ENCODE results near the gene ANKRD66.
"Not testable (repeated sequence)": the region's sequence is repeated elsewhere in the genome, so short reads cannot be mapped to it uniquely, and the experiment has no call there.

The ANKRD66 gene

DNA sequence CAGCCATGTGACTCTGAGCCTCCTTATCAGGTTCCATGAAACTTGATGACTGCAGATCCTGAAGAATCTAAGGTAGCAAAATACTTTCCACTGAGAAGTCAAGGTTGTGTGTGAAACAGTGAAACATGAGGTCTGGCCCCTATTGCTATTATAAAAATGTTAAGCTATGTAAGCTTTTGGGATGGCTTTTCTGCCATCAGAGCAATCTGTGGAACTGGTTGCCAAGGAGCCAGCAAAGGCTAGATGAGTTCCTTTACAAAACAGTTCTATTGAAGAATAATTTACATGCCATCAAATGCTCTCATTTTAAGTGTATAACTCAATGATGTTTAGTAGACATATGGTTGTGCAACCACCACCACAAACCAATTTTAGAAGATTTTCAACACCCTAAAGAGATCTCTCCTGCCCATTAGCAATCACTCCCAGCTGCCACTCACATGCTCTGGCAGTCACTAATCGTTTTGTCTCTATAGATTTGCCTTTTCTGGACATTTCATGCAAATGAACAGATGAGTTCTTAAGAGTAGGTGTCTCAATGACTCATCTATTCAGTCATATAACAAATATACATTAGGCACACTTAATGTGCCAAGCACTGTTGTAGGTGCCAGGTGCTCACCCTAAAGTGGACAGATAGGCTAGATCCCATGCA, 26.6 kb downstream of the ANKRD66 start:
- Histone ChIP-seq H3K36me3 (ENCODE audit: control insufficient read depth in 2 of 2, insufficient read depth in 1 of 2, low read length in 2 of 2) (no peaks in the 10 kb centered on the region), H3K9me3 (ENCODE audit: control insufficient read depth, insufficient read depth, low read depth, low read length) (no peaks in the 10 kb centered on the region), H3K27ac (ENCODE audit: extremely low read depth, low read depth, low read length) (no peak overlapping the region), H3K4me3 (ENCODE audit: low read depth, low read length) (no peak overlapping the region), H3K4me1 (ENCODE audit: control insufficient read depth, insufficient read depth, low read length) (no peaks in the 10 kb centered on the region)
- TF ChIP-seq, protein P1, sequence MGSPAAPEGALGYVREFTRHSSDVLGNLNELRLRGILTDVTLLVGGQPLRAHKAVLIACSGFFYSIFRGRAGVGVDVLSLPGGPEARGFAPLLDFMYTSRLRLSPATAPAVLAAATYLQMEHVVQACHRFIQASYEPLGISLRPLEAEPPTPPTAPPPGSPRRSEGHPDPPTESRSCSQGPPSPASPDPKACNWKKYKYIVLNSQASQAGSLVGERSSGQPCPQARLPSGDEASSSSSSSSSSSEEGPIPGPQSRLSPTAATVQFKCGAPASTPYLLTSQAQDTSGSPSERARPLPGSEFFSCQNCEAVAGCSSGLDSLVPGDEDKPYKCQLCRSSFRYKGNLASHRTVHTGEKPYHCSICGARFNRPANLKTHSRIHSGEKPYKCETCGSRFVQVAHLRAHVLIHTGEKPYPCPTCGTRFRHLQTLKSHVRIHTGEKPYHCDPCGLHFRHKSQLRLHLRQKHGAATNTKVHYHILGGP (tag by site-specific recombination; IDR thresholded peaks at IDR 0.05): no peak
- TF ChIP-seq ZNF830 (tag by site-specific recombination; IDR thresholded peaks at IDR 0.05; ENCODE audit: low read depth) (no peak), ZNF155 (tag by site-specific recombination; IDR thresholded peaks at IDR 0.05) (no peak), ZNF549 (tag by site-specific recombination; IDR thresholded peaks at IDR 0.05) (no peak), ZNF202 (tag by site-specific recombination; IDR thresholded peaks at IDR 0.05; ENCODE audit: borderline replicate concordance) (no peak), SP7 (tag by site-specific recombination; IDR thresholded peaks at IDR 0.05) (no peak), MZF1 (tag by site-specific recombination; IDR thresholded peaks at IDR 0.05; ENCODE audit: borderline replicate concordance) (no peak), ZNF114 (tag by site-specific recombination; IDR thresholded peaks at IDR 0.05) (no peak), ZNF530 (tag by site-specific recombination; IDR thresholded peaks at IDR 0.05; ENCODE audit: low read depth) (no peak), ZNF544 (tag by site-specific recombination; IDR thresholded peaks at IDR 0.05) (no peak), ZNF146 (tag by site-specific recombination; IDR thresholded peaks at IDR 0.05) (no peak), ZNF596 (tag by site-specific recombination; IDR thresholded peaks at IDR 0.05) (no peak), ZNF37A (tag by site-specific recombination; IDR thresholded peaks at IDR 0.05) (no peak), ZNF404 (tag by site-specific recombination; IDR thresholded peaks at IDR 0.05) (no peak), ZNF157 (tag by site-specific recombination; IDR thresholded peaks at IDR 0.05) (no peak), FEZF1 (tag by site-specific recombination; IDR thresholded peaks at IDR 0.05) (no peak), ZNF529 (tag by site-specific recombination; IDR thresholded peaks at IDR 0.05; ENCODE audit: insufficient replicate concordance) (no peak)
- TF ChIP-seq, protein P2, sequence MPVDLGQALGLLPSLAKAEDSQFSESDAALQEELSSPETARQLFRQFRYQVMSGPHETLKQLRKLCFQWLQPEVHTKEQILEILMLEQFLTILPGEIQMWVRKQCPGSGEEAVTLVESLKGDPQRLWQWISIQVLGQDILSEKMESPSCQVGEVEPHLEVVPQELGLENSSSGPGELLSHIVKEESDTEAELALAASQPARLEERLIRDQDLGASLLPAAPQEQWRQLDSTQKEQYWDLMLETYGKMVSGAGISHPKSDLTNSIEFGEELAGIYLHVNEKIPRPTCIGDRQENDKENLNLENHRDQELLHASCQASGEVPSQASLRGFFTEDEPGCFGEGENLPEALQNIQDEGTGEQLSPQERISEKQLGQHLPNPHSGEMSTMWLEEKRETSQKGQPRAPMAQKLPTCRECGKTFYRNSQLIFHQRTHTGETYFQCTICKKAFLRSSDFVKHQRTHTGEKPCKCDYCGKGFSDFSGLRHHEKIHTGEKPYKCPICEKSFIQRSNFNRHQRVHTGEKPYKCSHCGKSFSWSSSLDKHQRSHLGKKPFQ (tag by site-specific recombination; IDR thresholded peaks at IDR 0.05): no peak
- TF ChIP-seq, protein P3, sequence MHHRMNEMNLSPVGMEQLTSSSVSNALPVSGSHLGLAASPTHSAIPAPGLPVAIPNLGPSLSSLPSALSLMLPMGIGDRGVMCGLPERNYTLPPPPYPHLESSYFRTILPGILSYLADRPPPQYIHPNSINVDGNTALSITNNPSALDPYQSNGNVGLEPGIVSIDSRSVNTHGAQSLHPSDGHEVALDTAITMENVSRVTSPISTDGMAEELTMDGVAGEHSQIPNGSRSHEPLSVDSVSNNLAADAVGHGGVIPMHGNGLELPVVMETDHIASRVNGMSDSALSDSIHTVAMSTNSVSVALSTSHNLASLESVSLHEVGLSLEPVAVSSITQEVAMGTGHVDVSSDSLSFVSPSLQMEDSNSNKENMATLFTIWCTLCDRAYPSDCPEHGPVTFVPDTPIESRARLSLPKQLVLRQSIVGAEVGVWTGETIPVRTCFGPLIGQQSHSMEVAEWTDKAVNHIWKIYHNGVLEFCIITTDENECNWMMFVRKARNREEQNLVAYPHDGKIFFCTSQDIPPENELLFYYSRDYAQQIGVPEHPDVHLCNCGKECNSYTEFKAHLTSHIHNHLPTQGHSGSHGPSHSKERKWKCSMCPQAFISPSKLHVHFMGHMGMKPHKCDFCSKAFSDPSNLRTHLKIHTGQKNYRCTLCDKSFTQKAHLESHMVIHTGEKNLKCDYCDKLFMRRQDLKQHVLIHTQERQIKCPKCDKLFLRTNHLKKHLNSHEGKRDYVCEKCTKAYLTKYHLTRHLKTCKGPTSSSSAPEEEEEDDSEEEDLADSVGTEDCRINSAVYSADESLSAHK (tag by site-specific recombination; IDR thresholded peaks at IDR 0.05): no peak
- TF ChIP-seq, protein P4, sequence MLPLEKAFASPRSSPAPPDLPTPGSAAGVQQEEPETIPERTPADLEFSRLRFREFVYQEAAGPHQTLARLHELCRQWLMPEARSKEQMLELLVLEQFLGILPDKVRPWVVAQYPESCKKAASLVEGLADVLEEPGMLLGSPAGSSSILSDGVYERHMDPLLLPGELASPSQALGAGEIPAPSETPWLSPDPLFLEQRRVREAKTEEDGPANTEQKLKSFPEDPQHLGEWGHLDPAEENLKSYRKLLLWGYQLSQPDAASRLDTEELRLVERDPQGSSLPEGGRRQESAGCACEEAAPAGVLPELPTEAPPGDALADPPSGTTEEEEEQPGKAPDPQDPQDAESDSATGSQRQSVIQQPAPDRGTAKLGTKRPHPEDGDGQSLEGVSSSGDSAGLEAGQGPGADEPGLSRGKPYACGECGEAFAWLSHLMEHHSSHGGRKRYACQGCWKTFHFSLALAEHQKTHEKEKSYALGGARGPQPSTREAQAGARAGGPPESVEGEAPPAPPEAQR (tag by site-specific recombination; IDR thresholded peaks at IDR 0.05): no peak
- ChIA-PET POLR2A (interaction anchor here (0.6 kb wide), 1 partner anchor 382 kb away, joined by 3 read pairs; no protein-coding TSS in a partner anchor), CTCF (interaction anchor here (0.7 to 1.1 kb wide), 3 partner anchors 9 to 683 kb away, joined by 3 to 5 read pairs (median 4); no protein-coding TSS in a partner anchor)

DNA sequence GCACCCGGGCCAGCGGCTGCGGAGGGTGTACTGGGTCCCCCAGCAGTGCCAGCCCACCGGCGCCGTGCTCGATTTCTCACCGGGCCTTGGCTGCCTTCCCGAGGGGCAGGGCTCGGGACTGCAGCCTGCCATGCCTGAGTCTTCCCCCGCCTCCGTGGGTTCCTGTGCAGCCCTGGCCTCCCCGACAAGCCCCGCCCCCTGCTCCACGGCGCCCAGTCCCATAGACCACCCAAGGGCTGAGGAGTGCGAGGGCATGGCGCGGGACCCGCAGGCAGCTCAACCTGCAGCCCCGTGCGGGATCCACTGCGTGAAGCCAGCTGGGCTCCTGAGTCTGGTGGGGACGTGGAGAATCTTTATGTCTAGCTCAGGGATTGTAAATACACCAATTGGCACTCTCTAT, 28.0 kb downstream of the ANKRD66 start:
- H3K4me3 ChIP-seq (ENCODE audit: low read depth, low read length); H3K27ac ChIP-seq (ENCODE audit: extremely low read depth, low read depth, low read length); POLR2A ChIA-PET: not testable (repeated sequence)

More for the DNA sequence above, 28.0 kb downstream of the ANKRD66 start:
- H3K4me1 ChIP-seq (ENCODE audit: control insufficient read depth, insufficient read depth, low read length); H3K9me3 ChIP-seq (ENCODE audit: control insufficient read depth, insufficient read depth, low read depth, low read length); CTCF ChIA-PET; H3K36me3 ChIP-seq (ENCODE audit: control insufficient read depth in 2 of 2, insufficient read depth in 1 of 2, low read length in 2 of 2): not testable (repeated sequence)
